GM12892 (cell line): ENCODE data around the gene CAP2.
"Not testable (repeated sequence)": the region's sequence is repeated elsewhere in the genome, so short reads cannot be mapped to it uniquely, and the experiment has no call there.

ENCODE experiments used
- DNase-seq: peaks from one replicate; pipeline ENCODE4 v3.0.0; 2011; ENCODE audit not compliant: insufficient read length
- FAIRE-seq: peaks from 2 replicates; lab custom pipeline; 2011; peaks lifted over from hg19 to GRCh38; lab: Jason Lieb, UNC
- POLR2A ChIP-seq: IDR thresholded peaks from 2 replicates; pipeline ENCODE4 v1.6.1; 2011; ENCODE audit warnings: low read depth, low read length, control low read depth
- POLR2AphosphoS5 ChIP-seq: IDR thresholded peaks from 2 replicates; pipeline ENCODE4 v1.6.1; 2011; ENCODE audit warnings: low read depth, low read length, control low read depth
- TAF1 ChIP-seq: IDR thresholded peaks from 2 replicates; pipeline ENCODE4 v1.6.1; 2011; ENCODE audit warnings: low read depth, mild to moderate bottlenecking, control low read depth, low read length, borderline replicate concordance

CAP2 gene

GRCh38 chr6:17427617-17428016 lies 34.2 kb downstream of the CAP2 start:
- TF ChIP-seq POLR2AphosphoS5 (no peak), POLR2A (no peak), TAF1 (no peak)
- FAIRE-seq (no peak), DNase-seq (no peak)

DNA sequence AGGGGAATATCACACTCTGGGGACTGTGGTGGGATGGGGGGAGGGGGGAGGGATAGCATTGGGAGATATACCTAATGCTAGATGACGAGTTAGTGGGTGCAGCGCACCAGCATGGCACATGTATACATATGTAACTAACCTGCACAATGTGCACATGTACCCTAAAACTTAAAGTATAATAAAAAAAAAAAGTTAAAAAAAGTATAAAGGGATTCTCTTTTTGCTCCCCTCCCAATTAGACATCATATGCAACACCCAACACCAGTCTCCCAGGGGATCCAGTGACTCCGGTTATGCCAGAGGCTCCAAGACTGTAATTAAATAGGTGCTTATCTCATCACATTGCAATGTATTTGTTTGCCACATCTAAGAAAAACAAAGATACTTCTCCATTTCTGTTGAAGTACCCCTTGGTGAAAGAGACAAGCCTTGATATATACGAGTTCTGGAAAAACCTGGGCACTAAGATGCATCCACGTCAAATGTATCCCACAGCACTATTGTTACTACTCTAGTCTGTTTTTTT lies 35.3 kb downstream of the CAP2 start:
- FAIRE-seq, DNase-seq: not testable (repeated sequence)

GRCh38 chr6:17429383-17430061 lies 36.1 kb downstream of the CAP2 start:
- FAIRE-seq = no peak
- no peak for DNase-seq
- no peak for TF ChIP-seq POLR2A
- no peak for TF ChIP-seq POLR2AphosphoS5
- no peak for TF ChIP-seq TAF1

- TF ChIP-seq POLR2AphosphoS5 (no peak), TAF1 (no peak), POLR2A (no peak)
Observed at GRCh38 chr6:17431581-17431980, 38.2 kb downstream of the CAP2 start.

DNA sequence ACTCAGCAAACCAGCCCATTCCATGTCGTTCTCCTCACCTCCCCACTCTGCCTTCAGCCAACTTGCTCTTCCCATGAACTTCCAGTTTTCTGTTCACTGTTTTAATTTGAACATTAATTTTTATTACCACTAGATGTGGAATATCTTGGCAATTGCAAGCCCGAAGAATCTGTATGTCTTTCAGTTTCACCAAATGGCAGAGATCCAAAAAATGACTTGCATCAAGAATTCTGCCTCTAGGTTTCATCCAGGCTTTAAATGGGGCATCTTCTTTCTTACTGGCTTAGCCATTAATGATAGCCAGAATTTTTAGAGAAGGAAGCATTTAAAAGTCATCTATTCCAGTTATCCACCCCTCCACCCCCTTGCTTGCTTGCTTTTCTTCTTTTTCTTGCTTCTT lies 39.0 kb downstream of the CAP2 start:
- DNase-seq (no peak), FAIRE-seq (no peak)
- TF ChIP-seq TAF1 (no peak), POLR2A (no peak), POLR2AphosphoS5 (no peak)

More at GRCh38 chr6:17431581-17431980, 38.2 kb downstream of the CAP2 start:
- DNase-seq (no peak), FAIRE-seq (no peak)

DNA sequence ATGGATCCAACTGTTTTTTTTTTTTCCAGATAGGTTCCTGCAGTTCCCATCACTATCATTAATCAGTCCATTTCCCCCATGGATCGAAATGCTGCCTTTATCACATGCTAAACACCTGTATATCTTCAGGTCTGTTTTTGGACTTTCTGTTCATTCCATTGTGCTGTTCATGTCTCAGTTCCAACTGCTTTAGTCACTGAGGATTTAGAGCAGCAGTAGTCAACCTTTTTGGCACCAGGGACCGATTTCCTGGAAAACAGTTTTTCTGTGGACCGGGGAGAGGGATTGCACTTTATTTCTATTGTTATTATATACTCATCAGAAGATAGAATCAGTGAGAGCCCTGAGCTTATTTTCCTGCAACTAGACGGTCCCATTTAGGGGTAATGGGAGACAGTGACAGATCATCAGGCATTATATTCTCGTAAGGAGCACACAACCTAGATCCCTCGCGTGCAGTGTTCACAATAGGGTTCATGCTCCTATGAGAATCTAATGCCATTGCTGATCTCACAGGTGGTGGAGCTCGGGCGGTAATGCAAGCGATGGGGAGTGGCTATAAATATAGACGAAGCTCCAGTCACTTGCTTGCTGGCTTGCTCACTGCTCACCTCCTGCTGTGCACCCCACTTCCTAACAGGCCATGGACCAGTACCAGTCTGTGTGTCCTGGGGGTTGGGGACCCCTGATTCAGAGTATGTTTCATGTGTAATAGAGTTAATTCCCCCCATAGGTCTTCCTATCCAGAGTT lies 46.0 kb downstream of the CAP2 start:
- FAIRE-seq (no peak), DNase-seq (no peak)
- no peak for TF ChIP-seq POLR2AphosphoS5
- no peak for TF ChIP-seq POLR2A
- no peak for TF ChIP-seq TAF1

DNA sequence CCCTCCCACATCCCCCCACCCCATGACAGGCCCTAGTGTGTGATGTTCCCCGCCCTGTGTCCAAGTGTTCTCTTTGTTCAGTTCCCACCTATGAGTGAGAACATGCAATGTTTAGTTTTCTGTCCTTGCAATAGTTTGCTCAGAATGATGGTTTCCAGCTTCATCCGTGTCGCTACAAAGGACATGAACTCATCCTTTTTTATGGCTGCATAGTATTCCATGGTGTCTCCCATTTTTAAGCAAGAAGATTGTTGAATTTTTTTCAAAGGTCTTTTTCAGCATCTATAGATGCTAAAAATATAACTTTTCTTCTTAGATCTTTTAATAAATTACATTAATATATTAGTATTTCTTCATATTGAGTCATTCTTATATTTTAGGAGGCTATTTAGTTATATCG lies 47.4 kb downstream of the CAP2 start:
- not testable (repeated sequence) for FAIRE-seq, DNase-seq

- TF ChIP-seq POLR2A (no peak), TAF1 (no peak), POLR2AphosphoS5 (no peak)
Observed at GRCh38 chr6:17442196-17442595, 48.8 kb downstream of the CAP2 start.

GRCh38 chr6:17446713-17447112 lies 53.3 kb downstream of the CAP2 start:
- TF ChIP-seq TAF1 = no peak
- no peak for TF ChIP-seq POLR2A
- TF ChIP-seq POLR2AphosphoS5 = no peak
- FAIRE-seq (no peak), DNase-seq (no peak)

More at GRCh38 chr6:17442196-17442595, 48.8 kb downstream of the CAP2 start:
- no peak for DNase-seq
- FAIRE-seq = no peak

DNA sequence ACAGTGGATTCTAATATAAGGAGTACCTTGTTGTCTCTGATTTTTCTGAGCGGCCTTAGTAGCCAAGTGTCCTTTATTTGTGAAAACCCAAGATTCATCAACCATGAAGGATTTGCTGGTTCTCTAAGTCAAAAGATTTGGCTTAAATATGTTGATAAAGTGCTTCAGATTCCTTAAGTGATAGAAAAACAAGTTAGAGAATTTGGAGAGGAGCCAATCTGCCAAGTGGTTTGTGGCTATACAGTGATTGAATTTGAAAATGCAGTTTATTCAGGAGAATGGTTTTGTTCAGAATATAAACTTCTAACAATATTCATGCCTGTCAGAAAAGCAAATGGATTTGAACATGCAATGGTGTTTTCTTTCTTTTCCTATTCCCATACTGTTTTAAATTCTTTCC lies 54.8 kb downstream of the CAP2 start:
- TF ChIP-seq TAF1 (no peak), POLR2AphosphoS5 (no peak), POLR2A (no peak)
- DNase-seq (no peak), FAIRE-seq (no peak)

DNA sequence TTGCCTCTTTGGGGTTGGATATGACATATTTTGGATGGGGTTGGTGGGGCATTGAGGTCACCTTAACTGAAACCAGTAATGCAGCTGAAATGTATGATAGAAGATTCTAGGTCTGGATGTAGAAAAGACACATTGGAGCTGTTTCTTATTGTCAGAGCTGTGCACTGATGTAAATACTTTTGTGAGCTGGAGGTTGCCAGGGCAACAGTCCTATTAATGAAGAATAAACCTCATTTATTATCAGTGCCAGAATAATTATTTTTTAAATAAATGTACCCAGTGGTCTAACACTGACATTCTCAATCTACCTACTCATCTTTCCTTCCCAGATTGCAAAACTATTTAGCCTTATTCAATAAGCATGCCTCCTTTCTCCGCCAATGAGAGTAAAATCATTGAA lies 57.0 kb downstream of the CAP2 start:
- FAIRE-seq (no peak), DNase-seq (no peak)
- TF ChIP-seq POLR2AphosphoS5 = no peak
- TF ChIP-seq POLR2A = no peak
- TF ChIP-seq TAF1 = no peak

- DNase-seq = no peak
- TF ChIP-seq POLR2A (no peak), TAF1 (no peak), POLR2AphosphoS5 (no peak)
- no peak for FAIRE-seq
Observed at GRCh38 chr6:17450832-17451231, 57.4 kb downstream of the CAP2 start.
